ENCODE measurements around the gene JAZF1. TPM values are rescaled to one million over a fixed set of nuclear protein-coding genes. Genes with fewer than 3 reads are reported as not detected.

JAZF1 gene
- total RNA-seq (2014; rRNA removed; shearing (Covaris generic)), result 18.8 and 28.3 TPM in 2 replicates

DNA sequence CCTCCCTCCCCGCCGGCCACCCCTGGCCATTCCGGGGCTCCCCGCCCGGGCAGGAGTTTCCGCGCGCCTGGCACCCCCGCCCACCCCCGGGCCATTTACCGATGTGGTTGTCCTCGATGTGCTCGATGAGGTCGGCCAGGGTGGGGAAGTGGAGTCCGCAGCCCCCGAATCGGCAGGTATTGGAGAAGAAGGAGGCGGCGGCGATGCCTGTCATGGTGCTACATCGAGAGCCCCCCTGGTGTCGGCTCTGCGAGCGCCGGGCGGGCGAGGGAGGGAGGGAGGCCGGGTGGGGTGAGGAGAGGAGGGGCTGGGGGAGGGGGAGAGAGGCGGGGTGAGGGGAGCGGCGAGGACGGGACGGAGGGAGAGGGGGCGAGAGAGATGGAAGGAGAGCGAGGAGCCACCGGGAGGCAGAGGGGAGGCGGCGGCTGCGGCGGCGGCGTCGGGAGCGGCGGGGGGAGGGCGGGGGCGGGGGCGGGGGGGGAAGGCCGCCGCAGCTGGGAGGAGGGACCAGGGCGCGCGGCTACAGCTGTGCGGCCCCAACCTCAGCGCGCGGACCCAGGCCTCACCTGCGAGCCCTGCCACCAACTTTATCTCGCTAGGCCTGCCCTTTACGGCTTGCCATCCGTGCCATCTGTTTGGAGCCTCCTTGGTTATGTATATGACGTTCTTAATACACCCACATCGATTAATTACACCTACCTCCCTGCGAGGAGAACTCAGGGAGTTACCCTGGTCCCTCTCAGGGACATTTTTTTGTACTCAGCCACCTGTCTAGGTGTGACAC is at the start of gene JAZF1:
Gene JAZF1 (minus strand): TSS at position 432 of the 784 bp plus-strand sequence.
- DNase-seq (ENCODE audit: low spot score), result peak; percentile 32

DNA sequence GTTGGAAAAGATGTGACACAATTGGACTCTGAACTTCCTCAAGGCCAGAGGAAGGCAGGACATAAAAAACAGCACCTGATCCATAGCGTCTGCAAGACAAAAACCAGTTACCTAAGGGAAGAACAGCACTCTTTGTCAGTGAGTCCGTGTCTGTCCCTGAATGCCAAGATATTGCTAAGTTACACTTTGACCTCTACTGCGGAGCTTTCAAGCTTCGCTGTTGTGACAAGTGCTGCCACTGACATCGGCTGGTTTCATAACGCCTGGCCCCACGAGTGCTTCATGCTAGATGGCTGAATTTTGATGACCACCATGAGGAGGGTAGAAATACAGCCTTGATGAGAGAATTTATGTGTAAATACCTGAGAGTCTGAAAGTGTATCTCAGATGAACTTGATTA is 49.7 kb upstream of the JAZF1 start:
- no peak for DNase-seq (ENCODE audit: low spot score)

GRCh38 chr7:28228396-28228795 is 47.8 kb upstream of the JAZF1 start:
- DNase-seq (ENCODE audit: low spot score), result no peak

- DNase-seq (ENCODE audit: low spot score), result no peak
Observed at GRCh38 chr7:28226003-28226402, 45.4 kb upstream of the JAZF1 start.

DNA sequence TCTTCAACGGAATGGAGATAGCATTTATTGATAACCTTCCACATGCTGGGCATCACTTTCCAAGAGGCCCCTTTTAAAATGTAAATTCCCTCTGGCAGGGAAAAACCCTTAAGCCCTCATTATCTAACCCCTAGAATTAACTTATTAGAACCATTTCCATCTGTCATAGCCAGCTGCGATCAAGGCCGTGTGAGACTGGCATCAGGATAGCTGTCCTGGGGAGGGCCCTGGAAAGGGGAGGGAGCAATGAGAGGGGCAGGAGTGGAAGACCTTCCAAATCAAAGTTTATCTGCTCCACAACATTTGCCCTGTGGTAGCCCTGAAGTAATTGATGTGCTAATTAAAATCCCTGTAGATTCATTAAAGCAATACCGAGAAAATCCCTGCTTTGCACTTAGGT is 45.0 kb upstream of the JAZF1 start:
- DNase-seq (ENCODE audit: low spot score), result no peak

GRCh38 chr7:28224675-28225074 is 44.1 kb upstream of the JAZF1 start:
- DNase-seq (ENCODE audit: low spot score), result no peak

DNA sequence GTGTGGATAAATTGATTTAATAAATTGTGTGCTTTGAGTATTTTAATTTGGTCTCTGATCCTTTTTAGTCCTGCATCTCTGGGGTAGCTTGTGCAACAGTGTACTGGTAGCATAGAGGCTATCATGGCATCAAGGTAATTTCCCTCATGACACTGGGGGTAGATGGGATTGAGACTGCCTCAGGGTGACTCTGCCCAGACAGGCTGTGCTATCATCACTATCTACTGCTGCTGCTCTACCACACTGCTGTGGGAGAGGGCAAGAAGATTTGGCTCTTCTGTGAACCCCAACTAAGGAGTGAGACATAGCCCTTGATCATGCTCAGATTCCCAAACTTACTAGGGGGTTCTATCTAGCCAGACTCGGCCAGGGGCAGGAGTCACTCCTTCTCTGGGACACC is 43.6 kb upstream of the JAZF1 start:
- DNase-seq (ENCODE audit: low spot score), result no peak

DNA sequence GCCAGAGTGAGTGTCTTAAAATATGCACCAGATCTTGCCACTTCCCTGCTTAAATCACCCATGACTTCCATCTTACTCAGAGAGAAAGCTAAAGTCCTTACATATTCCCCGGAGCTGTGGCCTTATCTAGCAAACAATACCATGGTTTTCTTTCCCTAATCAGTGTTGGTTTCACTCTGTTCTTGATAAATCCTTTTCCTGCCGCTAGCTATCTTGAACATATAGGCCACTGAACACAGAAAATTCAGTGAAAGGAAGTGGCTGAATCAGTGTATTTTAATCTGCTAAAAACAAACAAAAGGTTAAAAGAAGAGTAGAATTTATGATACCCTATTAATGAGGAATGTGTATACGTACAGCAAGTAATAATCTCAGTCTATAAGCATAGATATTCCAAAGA is 42.0 kb upstream of the JAZF1 start:
- DNase-seq (ENCODE audit: low spot score), result no peak

DNA sequence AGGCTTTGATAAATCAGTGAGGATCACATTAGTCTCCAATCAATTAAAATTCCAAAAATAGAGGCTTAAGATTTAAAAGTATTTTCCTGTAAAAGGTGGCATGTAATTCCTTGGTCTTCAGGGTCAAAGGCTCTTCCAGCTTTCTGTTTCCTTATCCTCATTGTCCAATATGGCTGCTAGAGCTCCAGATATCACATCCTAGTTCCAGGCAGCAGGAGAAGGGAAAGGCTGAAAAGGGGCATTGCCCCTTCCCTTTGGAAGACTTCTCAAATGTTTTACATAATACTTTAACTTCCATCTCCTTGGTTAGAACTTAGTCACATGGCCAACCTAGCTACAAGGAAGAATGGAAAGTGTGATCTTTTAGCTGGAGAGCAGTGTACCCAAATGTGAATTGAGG is 39.2 kb upstream of the JAZF1 start:
- no peak for DNase-seq (ENCODE audit: low spot score)

GRCh38 chr7:28217143-28217542 is 36.5 kb upstream of the JAZF1 start:
- DNase-seq (ENCODE audit: low spot score), result no peak

- DNase-seq (ENCODE audit: low spot score), result no peak
Observed at GRCh38 chr7:28211006-28211405, 30.4 kb upstream of the JAZF1 start.

GRCh38 chr7:28208506-28208905 is 27.9 kb upstream of the JAZF1 start:
- DNase-seq (ENCODE audit: low spot score), result no peak

DNA sequence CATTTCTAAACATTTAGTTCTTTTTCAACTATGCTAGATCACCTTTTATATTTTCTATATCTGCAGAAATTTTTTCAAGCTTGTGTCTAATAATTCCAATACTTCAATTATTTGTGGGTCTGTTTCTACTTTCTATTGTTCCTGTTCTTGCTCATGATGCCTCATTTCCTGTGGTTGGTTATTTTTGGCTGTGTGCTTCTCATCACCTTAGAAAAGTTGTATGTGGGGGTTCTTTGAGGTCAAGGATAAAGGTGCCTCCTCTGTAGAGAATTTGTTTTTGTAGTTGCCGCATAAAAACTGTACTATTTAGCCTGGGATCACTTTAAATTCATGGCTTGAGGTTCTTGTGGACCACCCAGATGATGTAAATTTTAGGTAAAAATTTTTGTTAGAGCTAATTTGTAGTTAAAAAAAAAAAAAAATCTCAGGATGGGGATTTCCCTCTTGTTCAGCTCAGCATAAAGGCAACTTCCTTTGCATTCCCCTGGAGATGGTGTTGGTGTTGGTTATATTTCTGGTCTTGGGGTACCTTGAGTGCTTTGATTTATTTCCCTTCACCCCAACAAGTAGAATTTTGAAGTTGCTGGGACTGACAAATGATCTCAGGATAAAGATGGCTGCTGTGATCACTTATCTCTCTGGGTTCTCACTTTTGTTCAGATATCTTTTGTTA is 27.0 kb upstream of the JAZF1 start:
- DNase-seq (ENCODE audit: low spot score), result peak; percentile 57

DNA sequence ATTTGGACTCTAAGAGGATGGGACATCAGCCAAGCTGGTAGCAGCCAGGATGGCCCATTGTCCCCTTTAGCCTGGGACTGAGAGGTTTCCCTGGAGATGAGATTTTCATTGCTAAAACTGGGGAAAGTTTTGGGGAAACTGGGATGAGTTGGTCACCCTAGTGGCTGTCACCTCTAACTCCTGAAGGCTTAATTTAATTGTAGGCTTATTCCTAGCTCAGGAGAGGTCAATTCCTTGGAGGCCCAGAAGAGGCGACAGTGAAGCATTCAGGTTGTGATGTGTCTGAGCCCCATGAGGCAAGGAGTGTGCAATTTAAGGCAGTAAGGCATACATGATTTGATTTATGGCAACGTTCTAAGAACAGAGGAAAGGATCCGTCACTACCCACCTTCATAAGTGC is 24.9 kb upstream of the JAZF1 start:
- no peak for DNase-seq (ENCODE audit: low spot score)

DNA sequence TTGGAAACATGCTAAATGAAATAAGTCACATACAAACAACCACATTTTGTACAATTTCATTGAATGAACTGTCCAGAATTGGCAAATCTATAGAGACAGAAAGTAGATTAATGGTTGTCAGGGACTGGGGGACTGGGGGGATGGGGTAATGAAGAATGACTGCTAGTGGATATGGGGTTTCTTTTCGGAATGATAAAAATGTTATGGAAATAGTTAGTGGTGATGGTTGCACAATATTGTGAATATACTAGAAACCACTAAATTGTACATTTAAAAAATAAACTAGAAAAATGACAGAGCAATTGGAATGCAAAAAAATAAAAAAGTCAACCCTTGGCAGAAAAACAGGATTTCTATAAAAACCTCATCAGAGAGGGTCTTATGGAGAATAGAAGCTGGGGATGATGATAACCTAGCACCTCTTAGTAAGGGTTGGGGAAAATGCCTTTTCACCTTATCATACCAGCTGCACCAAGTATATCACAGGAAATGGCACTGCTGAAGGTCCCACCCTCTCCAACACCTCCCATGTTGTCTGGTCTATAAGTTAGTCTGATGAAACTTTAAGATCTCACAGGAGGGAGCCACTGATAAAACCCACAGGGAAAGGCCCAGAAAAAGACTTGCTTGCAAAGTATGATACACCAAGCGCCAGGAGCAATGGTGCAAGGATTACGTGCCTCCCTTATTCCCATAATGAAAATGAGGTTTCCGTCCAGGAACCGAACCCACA is 23.1 kb upstream of the JAZF1 start:
- no peak for DNase-seq (ENCODE audit: low spot score)

DNA sequence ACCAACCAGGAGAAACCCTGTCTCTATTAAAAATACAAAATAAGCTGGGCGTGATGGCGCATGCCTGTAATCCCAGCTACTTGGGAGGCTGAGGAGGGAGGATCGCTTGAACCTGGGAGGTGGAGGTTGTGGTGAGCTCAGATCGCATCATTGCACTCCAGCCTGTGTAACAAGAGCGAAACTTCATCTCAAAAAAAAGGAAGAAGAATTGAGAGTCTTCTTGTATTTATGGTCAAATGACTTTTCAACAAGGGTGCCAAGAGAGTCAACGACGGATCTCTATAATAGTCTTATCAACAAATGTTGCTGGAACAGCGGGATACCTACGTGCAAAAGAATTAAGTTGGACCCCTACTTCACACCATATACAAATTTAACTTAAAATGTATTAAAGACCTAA is 21.6 kb upstream of the JAZF1 start:
- no peak for DNase-seq (ENCODE audit: low spot score)

DNA sequence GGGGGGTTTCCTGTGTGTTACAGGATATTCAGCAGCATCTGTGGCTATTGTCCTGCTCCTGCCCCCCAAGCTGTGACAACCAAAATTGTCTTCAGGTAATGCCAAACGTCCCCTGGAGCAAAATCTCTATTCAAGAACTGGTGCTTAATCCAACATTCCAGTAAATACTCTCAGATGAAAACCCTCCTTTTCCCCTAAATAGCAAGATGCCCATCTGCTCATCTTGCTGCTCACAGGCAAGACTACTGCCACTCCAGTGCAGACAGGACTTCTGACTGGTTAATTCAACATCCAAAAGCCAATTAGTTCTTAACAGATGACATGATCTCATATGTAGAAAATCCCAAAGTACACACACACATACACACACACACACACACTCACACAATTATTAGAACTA is 20.5 kb upstream of the JAZF1 start:
- no peak for DNase-seq (ENCODE audit: low spot score)

- no peak for DNase-seq (ENCODE audit: low spot score)
Observed at GRCh38 chr7:28200598-28200997, 20.0 kb upstream of the JAZF1 start.

GRCh38 chr7:28199021-28199510 is 18.5 kb upstream of the JAZF1 start:
- no peak for DNase-seq (ENCODE audit: low spot score)

DNA sequence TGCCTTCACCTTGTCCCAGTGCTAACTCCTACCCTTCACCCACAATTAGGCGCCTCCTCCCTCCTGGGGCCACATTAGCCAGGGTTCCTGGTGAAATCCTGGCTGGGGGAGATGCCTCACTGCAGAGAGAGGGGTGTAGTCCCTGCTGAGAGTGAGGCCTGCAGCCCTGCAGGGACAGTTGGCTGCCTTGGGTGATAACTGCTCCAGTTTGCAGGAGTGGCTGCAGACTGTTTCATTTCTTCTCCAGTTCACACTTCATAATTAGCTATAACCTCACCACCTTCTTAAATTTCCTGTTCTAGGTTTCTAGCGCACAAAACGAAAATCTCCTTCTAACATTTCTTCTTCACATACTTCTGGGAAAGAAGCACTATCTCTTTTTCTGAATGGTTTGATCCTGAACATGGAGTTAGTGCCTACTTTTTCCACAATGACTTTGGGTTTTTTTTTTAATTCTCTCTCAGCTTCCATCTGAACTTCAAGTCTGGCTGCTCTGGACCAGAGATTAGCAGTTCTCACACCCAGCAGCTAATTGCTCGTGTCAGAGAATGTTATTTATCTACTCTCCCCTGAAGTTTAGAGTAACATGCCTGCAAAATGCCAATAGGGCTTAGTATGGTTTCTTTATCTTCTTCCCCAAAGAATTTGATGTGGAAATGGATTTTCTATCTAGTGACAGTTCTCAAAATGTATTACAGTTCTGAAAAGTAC is 15.5 kb upstream of the JAZF1 start:
- DNase-seq (ENCODE audit: low spot score), result no peak

DNA sequence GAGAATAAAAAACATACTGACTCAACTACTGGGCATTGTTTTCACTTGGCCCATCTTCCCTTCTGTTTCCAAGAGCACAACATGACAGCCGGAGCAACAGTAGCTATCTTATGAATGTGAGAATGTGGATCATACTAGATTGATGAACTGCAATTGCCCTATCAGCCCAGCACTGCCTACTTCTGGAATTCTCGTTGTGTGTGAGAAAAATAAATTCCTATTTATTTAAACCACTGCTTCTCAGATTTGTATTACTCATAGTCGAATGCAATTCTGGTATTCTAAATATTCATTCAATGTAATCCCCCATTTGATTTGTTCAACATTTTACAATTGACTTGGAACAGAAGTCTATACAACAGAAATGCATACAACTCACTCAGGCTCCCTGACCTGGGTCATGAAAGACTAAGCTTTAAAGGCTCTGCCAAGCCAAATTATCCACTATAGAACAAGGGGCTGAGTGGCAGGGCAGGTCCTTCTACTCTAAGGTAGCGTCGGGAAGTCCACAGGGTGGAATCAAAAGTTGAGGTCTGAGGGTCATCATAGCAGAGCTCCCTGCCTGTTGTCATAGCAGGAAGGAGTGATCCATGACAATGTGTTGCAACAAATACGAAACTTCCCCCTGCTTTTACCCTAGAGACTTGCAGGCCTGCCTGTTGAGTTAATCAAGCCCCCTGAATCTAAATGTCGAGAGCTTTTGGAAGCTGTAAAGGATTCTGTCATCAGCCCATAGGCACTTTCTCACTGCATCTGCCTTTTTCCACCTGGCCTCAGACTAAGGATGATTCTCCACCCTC is 12.4 kb upstream of the JAZF1 start:
- no peak for DNase-seq (ENCODE audit: low spot score)
